ENCODE results near the gene KIR2DL3. TPM values are rescaled to one million over a fixed set of nuclear protein-coding genes. Genes with fewer than 3 reads are reported as not detected.
"Not testable (repeated sequence)": the region's sequence is repeated elsewhere in the genome, so short reads cannot be mapped to it uniquely, and the experiment has no call there.

Gene KIR2DL3
- total RNA-seq (2022) (not detected in 2 replicates), Bru-seq, nascent RNA (not detected), BruChase-seq, experiment 1, labeled RNA remaining after a 2-hour chase (not detected), BruChase-seq, experiment 2, labeled RNA remaining after a 6-hour chase (not detected)
- long read RNA-seq: 0 reads

GRCh38 chr19:54738306-54738705, at the start of gene KIR2DL3:
Gene KIR2DL3 (plus strand): TSS chr19:54738513. CDS start chr19:54738546, 33 bp downstream.
- H3K4me1 ChIP-seq; intact Hi-C loops (cut with micrococcal nuclease; ENCODE audit: unreplicated experiment); H3K4me3 ChIP-seq (ENCODE audit: low read depth, low read length); CTCF ChIA-PET; BruUV-seq (replicated peaks); H3K4me1 Mint-ChIP-seq (ENCODE audit: low read depth, unreplicated experiment); H3K4me3 Mint-ChIP-seq (ENCODE audit: unreplicated experiment); H3K9me3 ChIP-seq; DNase-seq; POLR2A ChIA-PET; H3K27me3 ChIP-seq (replicated peaks; ENCODE audit: control insufficient read depth, insufficient read depth, low read length); H3K36me3 ChIP-seq (ENCODE audit: control insufficient read depth, insufficient read depth, low read length); H3K36me3 Mint-ChIP-seq (ENCODE audit: insufficient read depth, unreplicated experiment); H3K9me3 Mint-ChIP-seq (ENCODE audit: unreplicated experiment); H3K27ac Mint-ChIP-seq (ENCODE audit: unreplicated experiment): not testable (repeated sequence)
- H3K27me3 Mint-ChIP-seq (ENCODE audit: insufficient read depth, unreplicated experiment): peaks cover 20% of the 10 kb centered on the region

GRCh38 chr19:54691582-54692297, 46.6 kb upstream of the KIR2DL3 start:
- intact Hi-C loops (cut with micrococcal nuclease; ENCODE audit: unreplicated experiment): no loop called here
- no peak for DNase-seq
- Histone ChIP-seq H3K4me1 (no peaks in the 10 kb centered on the region), H3K9me3 (no peaks in the 10 kb centered on the region), H3K36me3 (ENCODE audit: control insufficient read depth, insufficient read depth, low read length) (no peaks in the 10 kb centered on the region), H3K27me3 (replicated peaks; ENCODE audit: control insufficient read depth, insufficient read depth, low read length) (no peaks in the 10 kb centered on the region; the same call in 1 of the 2 replicates), H3K4me3 (ENCODE audit: low read depth, low read length) (no peak overlapping the region)
- ChIA-PET CTCF (no interaction called here), POLR2A (no interaction called here)
- H3K4me1 Mint-ChIP-seq (ENCODE audit: low read depth, unreplicated experiment): no peaks in the 10 kb centered on the region
- TF ChIP-seq, protein P1, sequence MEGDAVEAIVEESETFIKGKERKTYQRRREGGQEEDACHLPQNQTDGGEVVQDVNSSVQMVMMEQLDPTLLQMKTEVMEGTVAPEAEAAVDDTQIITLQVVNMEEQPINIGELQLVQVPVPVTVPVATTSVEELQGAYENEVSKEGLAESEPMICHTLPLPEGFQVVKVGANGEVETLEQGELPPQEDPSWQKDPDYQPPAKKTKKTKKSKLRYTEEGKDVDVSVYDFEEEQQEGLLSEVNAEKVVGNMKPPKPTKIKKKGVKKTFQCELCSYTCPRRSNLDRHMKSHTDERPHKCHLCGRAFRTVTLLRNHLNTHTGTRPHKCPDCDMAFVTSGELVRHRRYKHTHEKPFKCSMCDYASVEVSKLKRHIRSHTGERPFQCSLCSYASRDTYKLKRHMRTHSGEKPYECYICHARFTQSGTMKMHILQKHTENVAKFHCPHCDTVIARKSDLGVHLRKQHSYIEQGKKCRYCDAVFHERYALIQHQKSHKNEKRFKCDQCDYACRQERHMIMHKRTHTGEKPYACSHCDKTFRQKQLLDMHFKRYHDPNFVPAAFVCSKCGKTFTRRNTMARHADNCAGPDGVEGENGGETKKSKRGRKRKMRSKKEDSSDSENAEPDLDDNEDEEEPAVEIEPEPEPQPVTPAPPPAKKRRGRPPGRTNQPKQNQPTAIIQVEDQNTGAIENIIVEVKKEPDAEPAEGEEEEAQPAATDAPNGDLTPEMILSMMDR (IDR thresholded peaks at IDR 0.05; ENCODE audit: insufficient read depth in 1 of 2, low read depth in 1 of 2, low read length in 1 of 2, severe bottlenecking in 1 of 2, unreplicated experiment in 1 of 2): no peak
- H3K9me3 Mint-ChIP-seq (ENCODE audit: unreplicated experiment): no peaks in the 10 kb centered on the region
- H3K4me3 Mint-ChIP-seq (ENCODE audit: unreplicated experiment): no peak overlapping the region
- BruUV-seq (replicated peaks): no TSS peak
- no peak overlapping the region for H3K27ac Mint-ChIP-seq (ENCODE audit: unreplicated experiment)
- no peaks in the 10 kb centered on the region for H3K36me3 Mint-ChIP-seq (ENCODE audit: insufficient read depth, unreplicated experiment)
- peaks cover 28% of the 10 kb centered on the region for H3K27me3 Mint-ChIP-seq (ENCODE audit: insufficient read depth, unreplicated experiment)

GRCh38 chr19:54692298-54692615, 46.1 kb upstream of the KIR2DL3 start:
- TF ChIP-seq, protein P1 (IDR thresholded peaks at IDR 0.05; ENCODE audit: insufficient read depth in 1 of 2, low read depth in 1 of 2, low read length in 1 of 2, severe bottlenecking in 1 of 2, unreplicated experiment in 1 of 2): no peak
- H3K27ac Mint-ChIP-seq (ENCODE audit: unreplicated experiment): no peak overlapping the region
- H3K4me1 Mint-ChIP-seq (ENCODE audit: low read depth, unreplicated experiment): no peaks in the 10 kb centered on the region
- ChIA-PET POLR2A (no interaction called here), CTCF (no interaction called here)
- H3K27me3 Mint-ChIP-seq (ENCODE audit: insufficient read depth, unreplicated experiment): peaks cover 28% of the 10 kb centered on the region
- intact Hi-C loops (cut with micrococcal nuclease; ENCODE audit: unreplicated experiment): no loop called here
- no peak overlapping the region for H3K4me3 Mint-ChIP-seq (ENCODE audit: unreplicated experiment)
- H3K27me3 ChIP-seq (replicated peaks; ENCODE audit: control insufficient read depth, insufficient read depth, low read length): no peaks in the 10 kb centered on the region; the same call in 1 of the 2 replicates
- H3K4me3 ChIP-seq (ENCODE audit: low read depth, low read length): no peak overlapping the region
- H3K36me3 Mint-ChIP-seq (ENCODE audit: insufficient read depth, unreplicated experiment): no peaks in the 10 kb centered on the region
- H3K4me1 ChIP-seq: no peaks in the 10 kb centered on the region
- no peak for DNase-seq
- H3K9me3 ChIP-seq: no peaks in the 10 kb centered on the region
- no peaks in the 10 kb centered on the region for H3K9me3 Mint-ChIP-seq (ENCODE audit: unreplicated experiment)
- H3K36me3 ChIP-seq (ENCODE audit: control insufficient read depth, insufficient read depth, low read length): no peaks in the 10 kb centered on the region
- no TSS peak for BruUV-seq (replicated peaks)
